GM12865 (cell line): ENCODE results near the gene CDK5.

Experiments used
- DNase-seq: peaks from one replicate; pipeline ENCODE4 v3.0.0; 2010; ENCODE audit warnings: low read depth
- H3K4me3 ChIP-seq: 2 replicates; pipeline ENCODE4 v1.5.1; 2011; ENCODE audit warnings: mild to moderate bottlenecking, low read depth, low read length, control low read depth
- TF ChIP-seq, protein P1 (sequence below): IDR thresholded peaks from 2 replicates; pipeline ENCODE4 v1.5.1; 2011; ENCODE audit warnings: low read length, control low read depth, low read depth, inconsistent platforms; ENCODE audit not compliant: insufficient read depth; ENCODE audit errors: missing control alignments

Gene CDK5

DNA sequence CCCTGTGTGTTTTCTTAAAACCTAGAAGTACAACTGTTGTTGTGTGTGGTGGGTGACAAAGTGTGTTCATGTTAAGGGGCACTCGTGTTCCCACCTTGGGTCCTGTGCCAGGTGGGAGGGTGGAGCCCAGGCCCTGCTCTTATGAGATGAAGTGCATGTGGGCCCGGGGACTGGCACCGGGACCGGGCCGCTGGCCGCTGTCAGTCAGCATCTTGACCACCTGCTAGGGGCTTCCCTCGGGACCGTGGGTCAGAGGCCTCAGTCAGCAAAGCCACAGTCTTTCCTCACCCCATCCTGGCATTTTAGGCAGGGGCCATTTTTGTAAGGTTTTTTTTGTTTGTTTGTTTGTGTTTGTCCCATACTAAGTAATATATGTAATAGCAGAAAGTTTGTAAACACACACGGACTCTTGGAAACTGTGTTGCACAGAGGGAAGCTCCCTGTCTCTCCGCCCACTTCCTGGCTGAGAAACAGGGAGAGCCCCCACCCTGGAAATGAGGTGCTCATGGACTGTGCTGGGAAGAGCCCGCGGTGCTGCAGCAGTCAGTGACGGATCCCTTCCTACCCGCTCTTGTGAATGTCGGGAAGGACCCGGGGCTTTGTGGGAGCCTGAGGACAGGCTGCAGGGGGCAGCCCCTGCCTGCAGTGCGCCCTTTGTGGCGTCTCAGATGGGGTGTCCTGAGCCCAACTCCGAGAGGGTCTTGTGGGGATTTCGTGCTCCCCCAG is 42.0 kb upstream of the CDK5 start:
- TF ChIP-seq, protein P1, sequence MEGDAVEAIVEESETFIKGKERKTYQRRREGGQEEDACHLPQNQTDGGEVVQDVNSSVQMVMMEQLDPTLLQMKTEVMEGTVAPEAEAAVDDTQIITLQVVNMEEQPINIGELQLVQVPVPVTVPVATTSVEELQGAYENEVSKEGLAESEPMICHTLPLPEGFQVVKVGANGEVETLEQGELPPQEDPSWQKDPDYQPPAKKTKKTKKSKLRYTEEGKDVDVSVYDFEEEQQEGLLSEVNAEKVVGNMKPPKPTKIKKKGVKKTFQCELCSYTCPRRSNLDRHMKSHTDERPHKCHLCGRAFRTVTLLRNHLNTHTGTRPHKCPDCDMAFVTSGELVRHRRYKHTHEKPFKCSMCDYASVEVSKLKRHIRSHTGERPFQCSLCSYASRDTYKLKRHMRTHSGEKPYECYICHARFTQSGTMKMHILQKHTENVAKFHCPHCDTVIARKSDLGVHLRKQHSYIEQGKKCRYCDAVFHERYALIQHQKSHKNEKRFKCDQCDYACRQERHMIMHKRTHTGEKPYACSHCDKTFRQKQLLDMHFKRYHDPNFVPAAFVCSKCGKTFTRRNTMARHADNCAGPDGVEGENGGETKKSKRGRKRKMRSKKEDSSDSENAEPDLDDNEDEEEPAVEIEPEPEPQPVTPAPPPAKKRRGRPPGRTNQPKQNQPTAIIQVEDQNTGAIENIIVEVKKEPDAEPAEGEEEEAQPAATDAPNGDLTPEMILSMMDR = no peak
- no peak for DNase-seq
- H3K4me3 ChIP-seq = no peak overlapping the region

DNA sequence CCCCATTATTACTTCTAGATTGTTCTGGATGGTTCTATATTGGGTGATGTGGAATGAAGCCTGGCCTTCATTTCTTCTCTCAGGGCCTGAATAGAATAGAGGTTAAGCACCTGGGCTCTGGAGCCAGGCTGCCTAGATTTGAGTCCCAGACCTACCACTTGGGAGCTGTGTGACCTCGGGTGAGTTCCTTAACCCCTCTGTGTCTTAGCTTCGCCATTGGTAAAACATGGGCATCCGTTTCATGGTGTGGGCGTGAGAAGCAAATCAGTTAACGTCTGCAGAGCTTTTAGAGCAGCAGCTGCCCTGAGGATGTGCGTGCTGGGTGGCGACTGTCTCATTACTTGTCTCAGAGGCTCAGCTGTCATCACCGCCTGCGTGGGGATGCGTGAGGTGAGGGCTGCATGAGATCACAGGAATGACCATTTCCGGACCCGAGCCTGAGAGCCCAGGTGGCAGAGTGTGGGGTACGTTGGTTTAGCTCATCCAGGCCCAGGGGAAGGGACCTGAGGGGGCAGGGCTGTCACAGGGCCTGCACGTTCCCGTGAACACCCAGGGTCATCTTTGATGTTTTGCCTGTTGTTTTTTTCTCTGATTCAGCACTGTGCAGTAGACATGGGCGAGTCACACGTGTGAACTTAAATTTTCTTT is 38.3 kb upstream of the CDK5 start:
- DNase-seq = no peak
- TF ChIP-seq, protein P1 = no peak

DNA sequence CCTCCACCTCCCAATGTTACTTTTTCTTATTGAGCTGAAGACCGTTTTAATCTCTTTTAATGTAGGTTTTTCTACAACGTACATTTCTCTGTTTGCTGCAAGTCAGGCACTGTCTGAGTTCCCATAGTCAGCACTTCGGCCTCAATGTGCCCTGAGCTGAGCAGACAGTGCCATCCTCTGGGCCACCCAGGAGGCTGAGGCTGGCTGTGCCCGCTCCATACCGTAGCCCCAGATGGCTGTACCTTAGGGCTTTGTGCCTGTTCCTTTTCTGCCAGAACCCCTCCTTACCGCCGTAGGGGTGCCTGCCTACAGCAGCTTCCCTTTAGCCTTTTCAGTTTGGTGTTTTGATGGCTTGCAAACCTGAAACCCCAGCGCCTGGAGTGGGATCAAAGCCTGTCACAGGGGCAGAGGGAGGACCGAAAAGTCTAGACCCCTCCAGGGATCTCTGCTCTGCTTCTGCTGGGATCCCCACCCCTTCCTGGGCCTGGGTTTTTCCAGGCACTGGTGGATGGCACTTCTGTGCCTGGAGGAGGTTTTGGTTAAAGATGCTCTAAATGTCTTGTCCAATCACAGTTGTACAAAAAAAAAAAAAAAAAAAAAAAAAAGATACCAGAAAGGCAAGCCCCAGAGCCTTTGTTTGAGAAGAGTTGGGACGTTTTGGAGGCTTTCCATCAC is 37.6 kb upstream of the CDK5 start:
- DNase-seq = no peak
- no peak overlapping the region for H3K4me3 ChIP-seq
- TF ChIP-seq, protein P1 = no peak

More for the DNA sequence above, 38.3 kb upstream of the CDK5 start:
- no peak overlapping the region for H3K4me3 ChIP-seq

GRCh38 chr7:151094675-151095074 is 37.0 kb upstream of the CDK5 start:
- H3K4me3 ChIP-seq = no peak overlapping the region
- no peak for DNase-seq
- TF ChIP-seq, protein P1 = no peak

GRCh38 chr7:151093748-151094147 is 36.1 kb upstream of the CDK5 start:
- TF ChIP-seq, protein P1 = no peak
- no peak overlapping the region for H3K4me3 ChIP-seq
- DNase-seq = no peak

GRCh38 chr7:151091988-151092387 is 34.3 kb upstream of the CDK5 start:
- no peak overlapping the region for H3K4me3 ChIP-seq
- TF ChIP-seq, protein P1 = no peak
- DNase-seq = no peak
